GM18499 (cell line): ENCODE results near the gene ZNF280A.

Source experiments
- ATAC-seq: cut with Tn5 transposase; IDR thresholded peaks from one replicate; pipeline ENCODE4 v1.9.1; 2021; ENCODE audit warnings: moderate number of reproducible peaks; ENCODE audit not compliant: insufficient read depth, unreplicated experiment

The ZNF280A gene, protein sequence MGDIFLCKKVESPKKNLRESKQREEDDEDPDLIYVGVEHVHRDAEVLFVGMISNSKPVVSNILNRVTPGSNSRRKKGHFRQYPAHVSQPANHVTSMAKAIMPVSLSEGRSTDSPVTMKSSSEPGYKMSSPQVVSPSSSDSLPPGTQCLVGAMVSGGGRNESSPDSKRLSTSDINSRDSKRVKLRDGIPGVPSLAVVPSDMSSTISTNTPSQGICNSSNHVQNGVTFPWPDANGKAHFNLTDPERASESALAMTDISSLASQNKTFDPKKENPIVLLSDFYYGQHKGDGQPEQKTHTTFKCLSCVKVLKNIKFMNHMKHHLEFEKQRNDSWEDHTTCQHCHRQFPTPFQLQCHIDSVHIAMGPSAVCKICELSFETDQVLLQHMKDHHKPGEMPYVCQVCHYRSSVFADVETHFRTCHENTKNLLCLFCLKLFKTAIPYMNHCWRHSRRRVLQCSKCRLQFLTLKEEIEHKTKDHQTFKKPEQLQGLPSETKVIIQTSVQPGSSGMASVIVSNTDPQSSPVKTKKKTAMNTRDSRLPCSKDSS

GRCh38 chr22:22520020-22520656 lies at the start of gene ZNF280A:
Gene ZNF280A (minus strand): TSS chr22:22520270. CDS start chr22:22515630, 4,640 bp downstream.
- ATAC-seq: no peak

DNA sequence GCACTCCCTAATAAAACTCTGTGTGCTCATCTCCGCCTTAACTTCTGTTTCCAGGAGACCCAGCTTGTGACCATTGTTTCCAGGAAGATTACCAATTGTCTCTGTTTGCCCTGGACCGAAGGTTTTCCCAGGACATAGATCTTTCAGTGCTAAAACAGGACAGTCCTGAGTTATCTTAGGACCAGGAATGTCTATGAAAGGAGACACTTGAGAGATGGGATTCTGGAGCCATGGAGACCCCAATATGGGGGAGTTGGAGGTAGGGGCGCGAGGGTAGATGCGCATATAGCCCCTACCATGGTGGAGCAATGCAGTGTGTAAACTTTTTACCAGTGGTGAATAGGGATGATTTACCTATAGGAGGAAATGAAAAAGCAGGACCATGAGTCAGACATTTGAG lies 49.1 kb upstream of the ZNF280A start:
- no peak for ATAC-seq

- ATAC-seq: no peak
Observed at GRCh38 chr22:22565981-22566380, 45.9 kb upstream of the ZNF280A start.

DNA sequence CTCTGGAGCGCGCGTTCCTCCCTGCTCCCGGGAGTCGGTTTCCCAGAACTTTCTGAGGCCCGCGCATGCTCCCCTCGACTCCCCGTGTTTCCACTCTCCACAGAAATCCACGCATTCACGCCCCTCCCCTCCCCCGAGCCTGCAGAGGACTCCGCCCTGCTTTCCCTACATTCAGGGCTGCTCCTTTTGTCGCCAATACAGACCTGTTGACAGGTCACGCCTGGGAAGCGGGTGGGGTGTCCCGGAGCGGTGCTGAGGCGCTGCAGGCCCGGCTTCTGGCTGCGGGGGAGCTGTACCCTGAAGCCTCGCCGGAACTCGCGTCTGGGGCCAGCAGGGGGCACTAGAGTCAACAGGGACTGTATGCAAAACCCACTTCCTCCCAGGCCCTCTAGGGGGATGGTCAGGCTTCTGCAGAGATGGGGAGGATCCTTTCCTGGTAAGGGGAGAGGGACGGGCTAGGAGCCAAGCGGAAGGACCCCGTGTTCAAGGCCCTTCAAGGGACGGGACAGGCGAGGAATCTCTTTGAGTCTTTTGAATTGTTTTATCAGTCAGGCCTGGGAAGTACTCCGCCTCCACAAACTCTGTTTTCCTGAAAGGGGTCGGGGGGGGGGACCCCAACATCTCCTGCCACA lies 39.0 kb upstream of the ZNF280A start, which contains the start of gene PRAME:
Gene PRAME (minus strand): TSS at position 294 of the 632 bp plus-strand sequence. CDS start 2,433 bp downstream, outside the sequence.
- no peak for ATAC-seq

GRCh38 chr22:22558071-22558971 lies 38.3 kb upstream of the ZNF280A start:
- ATAC-seq: no peak

- ATAC-seq: no peak
Observed at GRCh38 chr22:22556995-22557925, 37.2 kb upstream of the ZNF280A start.

DNA sequence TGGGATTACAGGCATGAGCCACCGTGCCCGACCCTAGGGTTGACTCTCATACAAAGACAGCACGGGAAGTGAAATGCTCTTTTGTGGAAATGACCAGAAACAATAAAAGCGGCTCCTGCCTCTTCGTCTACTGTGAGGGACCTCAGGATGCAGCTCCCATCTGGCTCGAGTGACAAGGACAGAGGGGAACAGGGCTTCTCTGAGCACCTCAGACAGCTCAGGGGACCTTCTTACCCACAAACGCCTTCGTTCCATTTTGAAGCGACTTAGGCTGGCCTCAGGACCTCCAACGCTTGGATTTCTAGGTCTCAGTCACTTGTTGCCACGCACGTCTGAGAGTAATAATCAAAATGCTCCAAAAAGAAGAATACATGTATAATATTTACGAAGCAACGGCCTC lies 36.5 kb upstream of the ZNF280A start:
- no peak for ATAC-seq

DNA sequence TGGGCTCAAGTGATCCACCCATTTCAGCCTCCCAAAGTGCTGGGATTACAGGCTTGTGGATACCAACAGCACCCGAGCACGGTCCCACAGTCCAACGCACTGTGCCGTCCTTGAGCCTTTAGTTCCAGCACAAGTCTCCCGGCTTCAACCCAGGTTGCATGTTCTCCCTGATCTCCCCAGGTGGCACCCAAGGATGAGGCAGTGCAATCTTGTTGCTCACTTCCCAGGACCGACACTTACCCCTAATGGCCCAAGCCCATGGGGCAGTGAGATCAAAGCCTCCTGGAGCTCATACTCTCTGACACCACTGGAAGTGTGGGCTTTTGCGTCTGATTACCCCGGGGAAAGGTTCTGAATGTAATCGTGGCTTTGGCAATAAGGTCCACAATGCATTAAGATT lies 35.5 kb upstream of the ZNF280A start:
- ATAC-seq: no peak

DNA sequence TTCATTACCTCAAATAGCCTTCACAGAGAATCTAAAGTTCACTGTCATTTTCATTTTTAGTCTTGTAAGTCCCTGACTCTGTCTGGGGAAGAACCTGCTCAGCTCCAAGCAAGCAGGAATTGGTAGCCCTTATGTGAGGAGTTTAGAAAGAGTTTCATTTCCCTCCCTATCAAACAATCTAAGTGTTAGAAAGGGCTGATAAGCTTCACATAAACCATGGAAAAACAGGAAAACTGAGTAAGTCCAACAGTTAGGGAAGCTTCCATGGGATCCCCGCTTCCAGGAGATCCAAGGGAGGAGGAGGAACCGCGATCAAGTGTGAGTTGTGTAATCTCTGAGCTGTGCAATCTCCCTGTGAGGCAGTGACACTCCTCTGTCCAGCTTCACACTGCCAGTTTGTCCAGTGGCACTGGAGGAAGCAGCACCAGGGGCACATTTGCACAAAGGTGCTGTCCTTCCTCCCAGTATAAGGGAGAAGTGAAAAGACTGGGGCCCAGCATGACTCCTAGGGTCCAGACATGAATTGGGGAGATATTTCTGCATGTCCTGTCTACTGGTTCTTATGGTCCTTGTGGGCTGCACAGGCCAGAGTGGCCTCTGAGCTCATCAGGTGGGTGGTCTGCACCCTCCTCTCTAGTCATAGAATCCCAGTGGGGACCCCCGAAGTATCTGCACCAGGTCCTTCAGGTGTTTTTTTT lies 34.7 kb upstream of the ZNF280A start:
- no peak for ATAC-seq

DNA sequence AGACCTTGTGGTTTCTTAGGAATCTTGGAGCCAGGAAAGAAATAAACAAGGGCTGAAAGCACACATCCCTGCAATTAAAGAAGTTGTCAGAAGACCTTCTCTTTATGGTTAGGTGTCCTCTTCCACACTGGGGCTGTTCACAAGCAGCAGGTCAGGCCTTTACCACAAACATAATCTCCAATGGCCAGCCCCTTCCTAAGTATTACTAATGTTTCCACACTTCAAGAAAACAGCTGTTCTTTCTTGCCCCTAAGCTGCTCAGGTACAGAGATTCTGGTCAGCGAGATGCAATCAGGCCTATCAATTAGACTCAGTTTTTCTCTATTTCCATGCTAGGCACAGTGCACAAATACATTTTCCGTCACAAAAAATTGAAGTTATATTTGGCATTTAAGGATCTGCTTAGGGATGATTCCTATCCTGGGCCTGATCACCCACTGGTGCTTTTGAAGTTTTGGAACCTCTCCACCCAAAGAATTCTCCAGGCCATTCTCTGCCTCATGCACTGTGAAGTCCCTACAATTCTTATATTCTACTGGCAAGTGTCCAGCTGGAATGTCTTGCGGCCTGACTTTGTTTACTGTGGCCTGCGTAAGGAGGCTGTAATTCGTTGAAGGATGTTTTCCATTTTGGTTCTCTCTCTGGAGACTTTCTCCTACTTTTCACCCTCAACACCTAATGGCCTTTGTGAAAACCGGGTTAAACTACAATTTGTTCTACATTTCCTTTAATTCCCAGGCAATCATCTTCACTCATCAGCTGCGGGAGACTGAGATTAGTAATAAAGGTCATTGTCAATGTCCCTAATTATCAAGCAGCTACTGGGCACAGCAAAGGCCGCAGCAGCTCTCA lies 33.9 kb upstream of the ZNF280A start:
- no peak for ATAC-seq

DNA sequence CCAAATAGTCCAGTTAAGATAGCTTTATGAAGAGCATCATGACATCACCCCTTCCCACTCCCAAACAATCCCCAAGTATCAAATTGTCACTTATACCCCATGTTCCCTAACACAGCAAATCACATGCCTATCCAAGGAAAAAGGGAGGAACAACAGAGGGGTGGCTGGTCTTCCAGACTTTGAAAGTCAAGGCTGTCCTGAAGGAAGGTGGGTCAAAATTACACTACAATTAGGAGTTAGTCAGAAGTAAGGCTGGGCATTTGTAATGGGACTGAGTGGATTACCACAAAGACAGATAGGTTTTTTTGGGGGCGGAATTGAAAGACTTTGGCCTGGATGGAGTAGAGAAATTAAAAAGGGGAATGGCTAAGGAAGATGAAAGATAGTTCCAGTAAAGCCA lies 33.1 kb upstream of the ZNF280A start:
- no peak for ATAC-seq

- ATAC-seq: no peak
Observed at GRCh38 chr22:22552630-22553029, 32.6 kb upstream of the ZNF280A start.

DNA sequence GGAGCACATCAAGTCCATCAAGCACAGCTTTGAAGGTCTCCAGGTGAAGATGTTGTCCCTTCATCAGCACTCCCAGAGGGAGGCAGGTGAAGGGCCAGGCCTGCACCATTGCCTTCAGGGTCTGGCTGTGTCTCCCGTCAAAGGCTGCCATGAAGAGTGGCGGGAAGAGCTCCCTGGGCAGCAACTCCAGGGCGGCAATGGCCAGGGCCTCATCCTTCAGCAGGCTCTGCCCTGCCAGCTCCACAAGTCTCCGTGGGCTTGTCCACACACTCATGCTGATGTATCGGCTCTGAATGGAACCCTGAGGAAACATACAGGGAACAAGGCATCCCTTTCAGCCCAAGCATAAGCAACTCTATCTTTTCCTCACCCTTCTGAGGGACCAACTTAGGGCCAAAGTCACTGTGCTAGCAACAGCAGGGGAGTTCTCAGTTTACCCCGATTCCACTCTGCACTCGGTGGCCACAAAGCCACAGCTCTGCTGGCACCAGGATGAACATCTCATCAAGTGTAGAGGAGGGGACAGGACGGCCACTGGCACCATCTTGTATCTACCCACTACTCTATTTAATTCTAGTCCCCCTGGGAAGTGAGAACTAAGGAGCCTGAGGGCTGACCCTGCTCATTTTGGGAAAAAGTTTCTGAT lies 30.8 kb upstream of the ZNF280A start:
- no peak for ATAC-seq

- ATAC-seq: no peak
Observed at GRCh38 chr22:22548910-22549309, 28.8 kb upstream of the ZNF280A start.

DNA sequence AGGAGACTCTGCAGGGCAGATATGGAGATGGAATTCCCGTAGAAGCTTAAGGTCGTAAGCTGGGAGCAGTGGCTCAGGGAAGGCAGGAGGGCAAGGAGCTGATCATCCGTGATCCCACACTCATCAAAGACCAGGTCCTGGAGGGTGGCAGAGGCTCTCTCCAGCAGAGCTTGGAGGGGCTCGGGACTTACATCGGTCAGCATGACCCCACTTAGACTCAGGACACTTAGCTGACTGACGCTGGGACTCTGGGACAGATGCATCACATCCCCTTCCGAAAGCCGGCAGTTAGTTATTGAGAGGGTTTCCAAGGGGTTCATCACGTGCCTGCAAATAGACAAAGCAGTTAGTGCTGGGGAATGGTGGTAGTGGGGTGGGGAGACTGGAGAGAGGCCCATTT lies 28.2 kb upstream of the ZNF280A start:
- no peak for ATAC-seq

- no peak for ATAC-seq
Observed at GRCh38 chr22:22547692-22548300, 27.7 kb upstream of the ZNF280A start.

GRCh38 chr22:22547226-22547625 lies 27.2 kb upstream of the ZNF280A start:
- ATAC-seq: no peak
